Breast epithelium (tissue), 4 donors: ENCODE data around the gene SYT7. TPM values are rescaled to one million over a fixed set of nuclear protein-coding genes. Genes with fewer than 3 reads are reported as not detected.

Experiments
- DNase-seq, 2 donors: peaks; one replicate each; pipeline ENCODE4 v3.0.0-alpha.2; 2019; ENCODE audit warnings: low spot score in 2 of 2
- H3K27ac ChIP-seq, 2 donors: fragments of 200-600 bp; sonication (generic) in 1 of 2; one replicate each; pipeline ENCODE4 v1.5.1; 2016 to 2019; ENCODE audit warnings: mild to moderate bottlenecking in 1 of 2
- H3K27me3 ChIP-seq, 2 donors: fragments of 200-600 bp; sonication (generic) in 1 of 2; one replicate each; pipeline versions ENCODE4 v1.5.1 to v1.6.0; 2017 to 2019; ENCODE audit warnings: control low read depth in 1 of 2, mild to moderate bottlenecking in 1 of 2
- H3K36me3 ChIP-seq: fragments of 200-600 bp; one replicate; pipeline ENCODE4 v1.5.1; 2019
- H3K4me1 ChIP-seq, 2 donors: fragments of 200-600 bp; sonication (generic); one replicate each; pipeline ENCODE4 v1.5.1; 2016 to 2019; ENCODE audit warnings: control low read depth in 1 of 2
- H3K4me3 ChIP-seq, 3 donors: fragments of 200-600 bp; sonication (generic); 1 replicate in 2 of 3; 2 replicates in 1 of 3; pipeline ENCODE4 v1.5.1; 2016 to 2019; ENCODE audit warnings: mild to moderate bottlenecking in 3 of 3, moderate library complexity in 2 of 3
- H3K9me3 ChIP-seq, 2 donors: fragments of 200-600 bp; sonication (generic) in 1 of 2; one replicate each; pipeline ENCODE4 v1.5.1; 2016 to 2019; ENCODE audit warnings: control low read depth in 1 of 2
- CTCF ChIP-seq, 3 donors: fragments of 450-650 bp; IDR thresholded peaks; one replicate each; pipeline ENCODE4 v1.5.1; 2016 to 2017; ENCODE audit warnings: antibody characterized with exemption in 3 of 3, mild to moderate bottlenecking in 3 of 3, moderate library complexity in 3 of 3
- POLR2A ChIP-seq: fragments of 450-650 bp; IDR thresholded peaks from one replicate; pipeline ENCODE4 v1.6.1; 2016; ENCODE audit warnings: antibody characterized with exemption, mild to moderate bottlenecking, moderate library complexity
- POLR2AphosphoS5 ChIP-seq, 3 donors: sonication (generic); formaldehyde crosslinking; IDR thresholded peaks; one replicate each; pipeline ENCODE4 v1.6.1; 2017; ENCODE audit warnings: antibody characterized with exemption in 3 of 3
- intact Hi-C: fragments of 100-400 bp; cut with DNase I; formaldehyde crosslinking; loops from one replicate; pipeline ENCODE4 v1.15.1; 2023; ENCODE audit warnings: low total_unique reads
- total RNA-seq, 3 donors: library from RNA; depleted of rRNA; stranded (reverse); fragments of >200 nt; gene quantifications; one replicate each; pipeline ENCODE4 v1.1.0, GENCODE V29; 2016

The SYT7 gene
- total RNA-seq, 3 donors from 2014 or later: 1.9 to 11.7 (median 10.8) TPM

- no peaks in the 10 kb centered on the region for H3K36me3 ChIP-seq
- H3K9me3 ChIP-seq: no peaks in the 10 kb centered on the region
- H3K27ac ChIP-seq: peak overlapping the region in 1 of 2 donors; percentile 43
- H3K27me3 ChIP-seq: no peaks in the 10 kb centered on the region
- intact Hi-C loops: no loop called here
- TF ChIP-seq CTCF (IDR thresholded peaks at IDR 0.05): no peak
- no peak for TF ChIP-seq POLR2AphosphoS5 (IDR thresholded peaks at IDR 0.05)
- TF ChIP-seq POLR2A: no peak
- H3K4me3 ChIP-seq: peak overlapping the region in 1 of 3 donors; percentile 15
- no peaks in the 10 kb centered on the region for H3K4me1 ChIP-seq
- no peak for DNase-seq
These were observed 38.8 kb downstream of the SYT7 start for GRCh38 chr11:61542024-61542461.

- TF ChIP-seq POLR2A (no peak), POLR2AphosphoS5 (IDR thresholded peaks at IDR 0.05) (no peak), CTCF (IDR thresholded peaks at IDR 0.05) (no peak)
- H3K4me1 ChIP-seq: no peaks in the 10 kb centered on the region
- no peak for DNase-seq
- no peaks in the 10 kb centered on the region for H3K27me3 ChIP-seq
- H3K36me3 ChIP-seq: no peaks in the 10 kb centered on the region
- peak overlapping the region in 1 of 2 donors; percentile 43 for H3K27ac ChIP-seq
- no peak overlapping the region for H3K4me3 ChIP-seq
- intact Hi-C loops: no loop called here
- H3K9me3 ChIP-seq: no peaks in the 10 kb centered on the region
These were observed 39.3 kb downstream of the SYT7 start for GRCh38 chr11:61541598-61541997.

- Histone ChIP-seq H3K27ac (no peak overlapping the region), H3K9me3 (no peaks in the 10 kb centered on the region), H3K27me3 (no peaks in the 10 kb centered on the region), H3K4me3 (no peak overlapping the region), H3K36me3 (no peaks in the 10 kb centered on the region), H3K4me1 (no peaks in the 10 kb centered on the region)
- TF ChIP-seq POLR2A: no peak
- no peak for DNase-seq
- intact Hi-C loops: no loop called here
These were observed 40.3 kb downstream of the SYT7 start for GRCh38 chr11:61540528-61540927.

GRCh38 chr11:61539831-61540357, 41.0 kb downstream of the SYT7 start:
- no peak for DNase-seq
- H3K27ac ChIP-seq: peak overlapping the region in 1 of 2 donors; percentile 48
- H3K4me1 ChIP-seq: no peaks in the 10 kb centered on the region
- no peak overlapping the region for H3K4me3 ChIP-seq
- TF ChIP-seq CTCF (IDR thresholded peaks at IDR 0.05) (no peak), POLR2A (no peak), POLR2AphosphoS5 (IDR thresholded peaks at IDR 0.05) (no peak)
- no peaks in the 10 kb centered on the region for H3K9me3 ChIP-seq
- intact Hi-C loops: no loop called here
- H3K27me3 ChIP-seq: no peaks in the 10 kb centered on the region
- H3K36me3 ChIP-seq: no peaks in the 10 kb centered on the region

- Histone ChIP-seq H3K4me1 (no peaks in the 10 kb centered on the region), H3K4me3 (no peak overlapping the region), H3K27ac (peak overlapping the region in 1 of 2 donors; percentile 32), H3K27me3 (no peaks in the 10 kb centered on the region), H3K9me3 (no peaks in the 10 kb centered on the region), H3K36me3 (no peaks in the 10 kb centered on the region)
- TF ChIP-seq POLR2AphosphoS5 (IDR thresholded peaks at IDR 0.05) (no peak), POLR2A (no peak), CTCF (IDR thresholded peaks at IDR 0.05) (no peak)
- DNase-seq: no peak
- intact Hi-C loops: no loop called here
These were observed 41.9 kb downstream of the SYT7 start for GRCh38 chr11:61539006-61539405.

GRCh38 chr11:61538636-61538961, 42.3 kb downstream of the SYT7 start:
- no peak for DNase-seq
- Histone ChIP-seq H3K27me3 (no peaks in the 10 kb centered on the region), H3K4me1 (no peaks in the 10 kb centered on the region), H3K27ac (peak overlapping the region in 1 of 2 donors; percentile 32), H3K36me3 (no peaks in the 10 kb centered on the region), H3K4me3 (no peak overlapping the region), H3K9me3 (no peaks in the 10 kb centered on the region)
- intact Hi-C loops: no loop called here
- TF ChIP-seq POLR2AphosphoS5 (IDR thresholded peaks at IDR 0.05) (no peak), POLR2A (no peak), CTCF (IDR thresholded peaks at IDR 0.05) (no peak)
